Endothelial cell of umbilical vein (primary cell): ENCODE results near the gene ZG16. TPM values are rescaled to one million over a fixed set of nuclear protein-coding genes. Genes with fewer than 3 reads are reported as not detected.

ENCODE experiments used
- Bru-seq: library from RNA; stranded (reverse); fragments of 400-500 nt; gene quantifications from one replicate; lab custom pipeline; 2021; lab: Mats Ljungman, UMichigan
- BruChase-seq, 2 experiments: library from RNA; stranded (reverse); fragments of 400-500 nt; gene quantifications; one replicate each; lab custom pipeline; 2021; lab: Mats Ljungman, UMichigan
- BruUV-seq: library from RNA; stranded (reverse); fragments of 400-500 nt; replicated peaks from 2 replicates; lab custom pipeline; 2021; lab: Mats Ljungman, UMichigan
- CTCF ChIA-PET: fragments of 300-600, 350-600 bp; sonication (Branson Sonifier 250); formaldehyde crosslinking; loops from one replicate; lab custom pipeline; 2021; ENCODE audit warnings: antibody characterized with exemption, inconsistent platforms; lab: Charles Lee
- POLR2A ChIA-PET: fragments of 300-600, 350-600 bp; sonication (Branson Sonifier 250); formaldehyde crosslinking; loops from one replicate; lab custom pipeline; 2021; ENCODE audit warnings: antibody characterized with exemption, inconsistent platforms; lab: Charles Lee
- DNase-seq: peaks from one replicate; pipeline ENCODE4 v3.0.0-alpha.2; 2011; ENCODE audit warnings: low read depth, low spot score
- FAIRE-seq: peaks from 2 replicates; lab custom pipeline; 2011; peaks lifted over from hg19 to GRCh38; lab: Jason Lieb, UNC
- H2AFZ ChIP-seq: 2 replicates; pipeline ENCODE4 v1.6.0; 2012; ENCODE audit warnings: low read depth, low read length, control low read depth, inconsistent platforms
- H3K27ac ChIP-seq: 2 replicates; pipeline ENCODE4 v1.5.1; 2011; ENCODE audit warnings: low read depth, mild to moderate bottlenecking, control low read depth, low read length, moderate library complexity; ENCODE audit not compliant: insufficient read depth
- H3K27me3 ChIP-seq, 2 experiments: 2 replicates each; pipeline versions ENCODE4 v1.6.0 to v1.6.1; 2011; ENCODE audit warnings: low read length in 2 of 2, mixed read lengths in 1 of 2; ENCODE audit not compliant: control insufficient read depth in 2 of 2, insufficient read depth in 2 of 2
- H3K36me3 ChIP-seq, 2 experiments: 2 replicates in 1 of 2; 3 replicates in 1 of 2; pipeline ENCODE4 v1.5.1; 2011; ENCODE audit warnings: low read length in 2 of 2, mild to moderate bottlenecking in 1 of 2, moderate library complexity in 1 of 2; ENCODE audit not compliant: control insufficient read depth in 2 of 2, insufficient read depth in 2 of 2; ENCODE audit errors: extremely low read depth in 1 of 2
- H3K4me1 ChIP-seq: 3 replicates; pipeline ENCODE4 v1.5.1; 2011; ENCODE audit warnings: mild to moderate bottlenecking, low read length; ENCODE audit not compliant: control insufficient read depth, insufficient read depth; ENCODE audit errors: extremely low read depth
- H3K4me2 ChIP-seq: 2 replicates; pipeline ENCODE4 v1.6.1; 2011; ENCODE audit warnings: low read length, control low read depth, mixed read lengths; ENCODE audit not compliant: insufficient read depth
- H3K4me3 ChIP-seq, 3 experiments: fragments of 200-600 bp in 1 of 3; sonication (generic), shearing (Covaris generic) in 1 of 3; replicated peaks in 1 of 3; 2 replicates each; pipeline ENCODE4 v1.5.1; 2011 to 2016; ENCODE audit warnings: control low read depth in 3 of 3, low read length in 3 of 3, mild to moderate bottlenecking in 2 of 3, inconsistent platforms in 1 of 3, low read depth in 1 of 3, moderate library complexity in 1 of 3; ENCODE audit not compliant: insufficient read depth in 1 of 3
- H3K79me2 ChIP-seq: 2 replicates; pipeline ENCODE4 v1.6.0; 2012; ENCODE audit warnings: low read length, inconsistent platforms; ENCODE audit not compliant: control insufficient read depth, insufficient read depth
- H3K9ac ChIP-seq: replicated peaks from 2 replicates; pipeline ENCODE3; 2011; ENCODE audit warnings: low read length, control low read depth; ENCODE audit not compliant: insufficient read depth; ENCODE audit errors: extremely low read depth
- H3K9me1 ChIP-seq: replicated peaks from 3 replicates; pipeline ENCODE4 v1.6.0; 2011; ENCODE audit warnings: mild to moderate bottlenecking, low read length; ENCODE audit not compliant: control insufficient read depth, insufficient read depth; ENCODE audit errors: extremely low read depth
- H3K9me3 ChIP-seq: replicated peaks from 2 replicates; pipeline ENCODE4 v1.5.1; 2012; ENCODE audit warnings: low read length, inconsistent platforms; ENCODE audit not compliant: control insufficient read depth, insufficient read depth
- H4K20me1 ChIP-seq: replicated peaks from 2 replicates; pipeline ENCODE3; 2011; ENCODE audit warnings: mild to moderate bottlenecking, low read length; ENCODE audit not compliant: control insufficient read depth, insufficient read depth; ENCODE audit errors: extremely low read depth
- CTCF ChIP-seq, 2 donors: IDR thresholded peaks; 1 replicate in 1 of 2; 2 replicates in 1 of 2; pipeline ENCODE4 v1.5.1; 2011; ENCODE audit warnings: low read length in 2 of 2, mild to moderate bottlenecking in 2 of 2, moderate library complexity in 2 of 2, control low read depth in 1 of 2, inconsistent platforms in 1 of 2, low read depth in 1 of 2; ENCODE audit not compliant: insufficient read depth in 1 of 2; ENCODE audit errors: extremely low read depth in 1 of 2
- EZH2 ChIP-seq: IDR thresholded peaks from 2 replicates; pipeline ENCODE4 v1.6.1; 2012; ENCODE audit warnings: borderline replicate concordance, low read depth, mild to moderate bottlenecking, moderate library complexity, low read length, inconsistent platforms; ENCODE audit not compliant: severe bottlenecking
- FOS ChIP-seq: IDR thresholded peaks from 2 replicates; pipeline ENCODE4 v1.6.1; 2011; ENCODE audit warnings: mild to moderate bottlenecking, low read length, moderate library complexity, borderline replicate concordance; ENCODE audit not compliant: insufficient read depth
- GATA2 ChIP-seq: IDR thresholded peaks from 2 replicates; pipeline ENCODE4 v1.7.0; 2011; ENCODE audit warnings: low read depth, mild to moderate bottlenecking, moderate library complexity, mixed read lengths, low read length; ENCODE audit not compliant: insufficient read length, insufficient read depth
- JUN ChIP-seq: IDR thresholded peaks from 2 replicates; pipeline ENCODE4 v1.6.1; 2011; ENCODE audit warnings: borderline replicate concordance, low read depth; ENCODE audit not compliant: insufficient read length, insufficient read depth
- POLR2A ChIP-seq: IDR thresholded peaks from 2 replicates; pipeline ENCODE4 v1.6.1; 2012; ENCODE audit warnings: low read depth, mild to moderate bottlenecking, control low read depth, low read length
- POLR2AphosphoS5 ChIP-seq: IDR thresholded peaks from 2 replicates; pipeline ENCODE4 v1.6.1; 2012; ENCODE audit warnings: low read depth, mild to moderate bottlenecking, control low read depth, low read length, moderate library complexity; ENCODE audit not compliant: insufficient read depth
- dilution Hi-C: fragments of 300-500 bp; cut with MboI; formaldehyde crosslinking; loops from one replicate; pipeline ENCODE4 v1.15.0; 2019; ENCODE audit warnings: low sequenced_read_pairs; ENCODE audit not compliant: extremely low pct_ligation_motif_present
- intact Hi-C: fragments of 100-400 bp; cut with micrococcal nuclease; formaldehyde crosslinking; loops from one replicate; pipeline ENCODE4 v1.10.0; 2022
- long read RNA-seq: library from polyadenylated mRNA; stranded (forward); transcript quantifications from one replicate; pipeline ENCODE4 v2.0.0, GENCODE V29; 2021
- polyA minus RNA-seq, 3 experiments: library from RNA; depleted of rRNA, polyadenylated mRNA; stranded (reverse); fragments of >200 nt; gene quantifications; 1 replicate in 1 of 3; 2 replicates in 2 of 3; pipeline ENCODE4 v1.2.3, GENCODE V29; 2011
- polyA plus RNA-seq, 4 experiments: library from polyadenylated mRNA; depleted of rRNA in 3 of 4; stranded (reverse) in 3 of 4; unstranded in 1 of 4; fragments of >200 nt; gene quantifications; 2 replicates each; pipeline versions ENCODE4 v1.2.1 to v1.2.3, GENCODE V29; 2011 to 2012; ENCODE audit warnings: missing spikeins in 1 of 4
- total RNA-seq: library from RNA; stranded (reverse); gene quantifications from 2 replicates; pipeline ENCODE4 v1.2.3, GENCODE V29; 2021

ZG16 gene
- total RNA-seq: not detected in 2 replicates
- polyA plus RNA-seq: not detected in 2 replicates
- polyA plus RNA-seq (2011; cell fraction: cytosol; rRNA removed): not detected in 2 replicates
- polyA plus RNA-seq (2011; cell fraction: nucleus; rRNA removed): not detected in 2 replicates
- polyA plus RNA-seq (2012): not detected in 2 replicates
- polyA minus RNA-seq: not detected in 2 replicates
- polyA minus RNA-seq (2011; cell fraction: cytosol; rRNA and poly(A)+ RNA removed): not detected
- polyA minus RNA-seq (2011; cell fraction: nucleus; rRNA and poly(A)+ RNA removed): not detected in 2 replicates
- Bru-seq, nascent RNA: not detected
- not detected for BruChase-seq, experiment 1, labeled RNA remaining after a 6-hour chase
- BruChase-seq, experiment 2, labeled RNA remaining after a 2-hour chase: not detected
- long read RNA-seq: 0 reads

DNA sequence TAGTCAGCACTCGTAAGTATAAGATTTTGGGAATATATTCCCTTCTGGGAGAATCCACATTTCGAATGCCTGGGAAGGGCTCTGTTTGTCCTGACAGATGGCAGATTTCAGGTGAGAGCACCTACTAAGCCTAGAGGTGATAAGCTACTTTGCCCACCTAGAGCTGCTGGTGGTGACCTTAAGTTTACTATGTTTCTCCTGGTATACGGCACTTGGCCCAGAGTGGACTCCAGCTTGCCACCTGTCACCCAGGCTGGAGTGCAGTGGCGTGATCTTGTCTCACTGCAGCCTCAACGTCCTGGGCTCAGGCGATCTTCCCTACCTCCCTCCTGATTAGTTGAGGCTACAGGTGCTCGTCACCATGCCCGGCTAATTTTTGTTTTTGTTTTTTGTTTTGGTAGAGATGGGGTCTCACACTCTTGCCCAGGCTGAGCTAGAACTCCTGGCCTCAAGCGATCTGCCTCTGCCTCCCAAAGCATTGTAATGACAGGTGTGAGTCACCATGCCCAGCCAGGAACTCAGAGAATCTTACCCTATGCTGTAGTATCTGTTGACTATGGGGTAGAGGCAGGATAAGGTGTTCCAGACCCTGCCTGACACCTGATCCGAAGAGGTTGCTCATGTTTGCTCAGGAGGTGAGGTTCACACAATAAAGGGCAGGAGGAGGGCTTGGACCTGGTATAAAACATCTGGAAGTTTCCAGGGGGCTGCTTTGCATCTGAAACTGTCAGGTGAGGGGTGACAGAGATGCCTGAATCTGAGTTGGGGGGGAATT, at the start of gene ZG16:
Gene ZG16, plus strand, starts transcription at position 681 of the 775 bp plus-strand sequence. CDS start 1,011 bp downstream, outside the sequence.
- CTCF ChIA-PET: interaction anchor here (0.9 kb wide), 1 partner anchor 49 kb away, joined by 3 read pairs; no protein-coding TSS in a partner anchor
- intact Hi-C loops (no loop called here), dilution Hi-C loops (no loop called here)
- no peak within 1 kb of the TSS for H3K27ac ChIP-seq
- H3K4me1 ChIP-seq: no peaks in the 10 kb centered on the region
- H4K20me1 ChIP-seq: no peaks in the 10 kb centered on the region
- H3K4me2 ChIP-seq: no peak within 1 kb of the TSS
- FAIRE-seq: no peak
- no peak within 1 kb of the TSS for H2AFZ ChIP-seq
- H3K4me3 ChIP-seq: no peak within 1 kb of the TSS
- H3K36me3 ChIP-seq: no peaks in the 10 kb centered on the region
- POLR2A ChIA-PET: no interaction called here
- no peaks in the 10 kb centered on the region for H3K9me1 ChIP-seq
- peaks cover 17 to 25% of the 10 kb centered on the region in 2 experiments for H3K27me3 ChIP-seq
- DNase-seq: no peak
- H3K9me3 ChIP-seq: no peaks in the 10 kb centered on the region
- TF ChIP-seq CTCF (IDR thresholded peaks at IDR 0.05; ENCODE audit: extremely low read depth in 1 of 2, insufficient read depth in 1 of 2, low read depth in 1 of 2, low read length in 2 of 2) (no peak), POLR2AphosphoS5 (no peak), FOS (no peak), GATA2 (no peak), EZH2 (no peak), JUN (no peak), POLR2A (no peak)
- H3K9ac ChIP-seq: no peak within 1 kb of the TSS
- no peaks in the 10 kb centered on the region for H3K79me2 ChIP-seq
- no TSS peak for BruUV-seq
